Nucleus accumbens (tissue), 56 donors: Measurements from ENCODE around the gene FMN2.
"Not testable (repeated sequence)": the region's sequence is repeated elsewhere in the genome, so short reads cannot be mapped to it uniquely, and the experiment has no call there.

Experiments
- DNase-seq, 56 donors: peaks; one replicate each; lab custom pipeline; 2025; lab: John Stamatoyannopoulos, UW

FMN2 gene

GRCh38 chr1:240134596-240134995 is 42.9 kb downstream of the FMN2 start:
- no peak for DNase-seq

- no peak for DNase-seq
These were observed 44.7 kb downstream of the FMN2 start for GRCh38 chr1:240136402-240136801.

DNA sequence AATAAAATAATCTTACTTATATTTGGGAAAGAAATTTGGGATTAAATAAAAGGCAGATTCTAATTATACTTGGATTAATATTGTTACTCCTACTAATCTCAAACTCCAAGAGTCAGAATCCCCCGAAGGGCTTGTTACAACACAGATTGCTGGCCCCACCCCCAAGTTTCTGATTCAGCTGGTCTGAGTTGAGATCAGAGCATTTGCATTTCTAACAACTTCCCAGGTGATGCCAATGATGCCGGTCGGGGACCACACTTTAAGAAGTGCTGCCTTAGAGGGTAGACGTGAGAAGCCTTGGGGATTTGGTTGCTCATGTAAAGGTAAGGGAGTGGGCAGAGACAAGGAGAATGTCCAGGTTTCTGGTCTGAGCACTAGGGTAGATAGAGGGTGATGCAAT is 47.2 kb downstream of the FMN2 start:
- DNase-seq: no peak

GRCh38 chr1:240139511-240139910 is 47.8 kb downstream of the FMN2 start:
- no peak for DNase-seq

DNA sequence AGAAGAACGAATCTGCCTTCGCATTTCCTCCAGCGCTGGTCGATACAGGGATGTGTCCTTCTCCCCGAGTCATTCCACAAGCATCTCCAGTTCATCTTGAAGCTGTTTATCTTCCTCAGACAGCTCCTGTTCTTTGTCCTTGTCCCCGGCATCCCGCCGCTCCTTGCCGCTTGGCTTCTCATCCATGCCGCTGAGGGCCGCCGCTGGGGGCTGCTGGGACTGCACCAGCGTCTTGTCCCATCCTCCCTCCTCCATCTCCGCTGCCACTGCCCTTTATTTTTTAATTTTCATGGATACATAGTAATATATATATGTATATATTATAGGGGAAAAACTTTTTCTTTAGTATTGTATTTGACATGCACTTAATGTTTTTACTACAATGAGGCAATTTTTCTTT is 53.4 kb downstream of the FMN2 start:
- no peak for DNase-seq

DNA sequence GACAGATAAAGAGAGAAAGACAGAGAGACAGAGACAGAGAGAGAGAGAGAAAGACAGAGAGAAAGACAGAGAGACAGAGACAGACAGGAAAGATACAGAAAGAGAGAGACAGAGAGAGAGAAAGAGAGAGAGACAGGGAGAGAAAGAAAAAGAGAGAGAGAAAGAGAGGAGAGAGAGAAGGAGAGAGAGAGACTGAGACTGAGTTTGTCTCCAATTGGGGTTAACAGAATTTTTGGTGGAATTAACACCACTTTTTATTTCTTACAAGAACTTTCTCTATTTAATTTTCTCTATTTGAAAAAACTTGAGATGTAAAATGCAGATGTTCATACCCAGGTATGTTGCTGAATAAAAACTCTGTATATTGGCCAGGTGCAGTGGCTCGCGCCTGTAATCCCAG is 56.6 kb downstream of the FMN2 start:
- no peak for DNase-seq

DNA sequence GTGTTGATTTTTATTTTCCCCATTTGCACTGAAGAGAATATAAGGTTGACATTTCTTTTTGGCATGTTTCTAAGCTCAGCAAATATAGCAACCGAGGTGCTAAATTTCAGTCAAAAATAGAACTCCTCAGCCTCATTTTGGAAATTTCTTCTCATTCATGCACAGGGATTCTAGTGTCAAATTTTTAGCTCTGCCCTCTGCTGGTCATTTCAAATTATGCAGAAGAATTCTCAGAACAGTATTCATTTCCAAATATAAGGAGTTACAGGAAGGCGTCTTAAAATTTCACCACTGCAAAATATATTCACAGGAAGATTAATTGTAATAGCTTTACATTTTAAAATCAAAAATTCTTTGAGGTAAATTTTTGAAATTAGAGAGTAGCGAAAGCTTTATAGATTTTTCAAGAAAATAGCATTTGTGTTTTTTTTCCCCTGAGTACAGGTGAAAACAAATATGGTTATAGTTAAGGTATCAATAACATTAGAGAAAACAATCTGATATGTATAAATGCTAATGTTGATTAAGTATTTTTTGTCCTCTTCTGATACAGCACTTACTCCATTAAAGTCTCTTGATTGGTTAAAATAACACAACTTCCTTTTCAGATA is 57.9 kb downstream of the FMN2 start:
- DNase-seq: no peak

- DNase-seq: peak in 8 of 56 donors; percentile 4 to 40 (median 10)
These were observed 59.6 kb downstream of the FMN2 start for GRCh38 chr1:240151136-240151735.

- no peak for DNase-seq
These were observed 61.1 kb downstream of the FMN2 start for GRCh38 chr1:240152611-240153297.

DNA sequence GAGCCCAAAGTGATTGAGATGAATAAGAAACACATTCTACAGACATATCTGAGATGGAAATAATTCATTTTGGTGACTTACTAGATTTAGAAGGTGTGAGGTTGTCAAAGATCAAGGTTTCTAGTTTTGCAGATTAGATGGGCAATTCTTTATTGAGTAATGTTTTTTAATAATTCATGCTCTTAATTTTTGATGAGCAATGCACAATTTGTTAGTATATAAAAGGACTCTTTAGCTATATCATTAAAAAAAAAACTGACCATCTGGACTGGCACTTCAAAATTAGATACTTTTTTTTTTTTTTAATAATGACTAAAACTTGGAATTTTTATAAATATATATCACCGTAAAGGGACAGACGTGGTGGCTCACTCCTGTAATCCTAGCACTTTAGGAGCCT is 63.9 kb downstream of the FMN2 start:
- DNase-seq: no peak

DNA sequence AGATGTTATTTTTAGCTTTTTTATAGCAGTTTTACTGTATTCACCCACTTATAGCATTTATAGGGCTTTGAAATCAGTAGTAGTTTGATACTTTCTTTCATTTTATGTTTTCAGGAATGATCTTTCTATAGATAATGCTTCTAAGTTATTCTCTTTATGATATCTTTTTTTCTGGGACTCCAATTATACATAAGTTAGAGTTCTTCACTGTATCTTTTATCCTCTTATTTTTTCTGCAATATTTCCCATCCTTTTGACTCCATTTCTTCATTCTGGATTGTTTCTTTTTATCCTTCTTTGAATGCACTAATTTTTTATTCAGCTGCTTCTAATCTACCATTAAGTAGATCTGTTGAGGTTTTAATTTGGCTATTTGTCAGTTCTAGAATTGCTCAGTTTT is 73.1 kb downstream of the FMN2 start:
- DNase-seq: no peak

DNA sequence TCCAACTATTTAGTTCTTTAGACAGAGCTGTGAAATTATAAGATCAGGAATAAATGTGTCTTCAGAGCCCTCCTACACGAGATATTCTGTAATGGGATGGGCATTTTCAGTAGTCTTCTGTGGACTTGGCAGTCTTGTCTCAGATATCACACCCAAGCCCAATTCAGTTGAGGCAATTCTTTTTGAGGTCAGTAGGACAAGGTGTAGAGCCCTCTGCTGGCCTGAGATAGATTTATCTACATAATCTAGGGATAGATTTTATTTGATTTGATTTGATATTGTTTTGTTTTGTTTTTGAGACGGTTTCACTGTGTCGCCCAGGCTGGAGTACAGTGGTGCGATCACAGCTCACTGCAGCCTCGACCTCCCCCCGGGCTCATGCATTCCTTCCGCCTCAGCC is 77.5 kb downstream of the FMN2 start:
- no peak for DNase-seq

DNA sequence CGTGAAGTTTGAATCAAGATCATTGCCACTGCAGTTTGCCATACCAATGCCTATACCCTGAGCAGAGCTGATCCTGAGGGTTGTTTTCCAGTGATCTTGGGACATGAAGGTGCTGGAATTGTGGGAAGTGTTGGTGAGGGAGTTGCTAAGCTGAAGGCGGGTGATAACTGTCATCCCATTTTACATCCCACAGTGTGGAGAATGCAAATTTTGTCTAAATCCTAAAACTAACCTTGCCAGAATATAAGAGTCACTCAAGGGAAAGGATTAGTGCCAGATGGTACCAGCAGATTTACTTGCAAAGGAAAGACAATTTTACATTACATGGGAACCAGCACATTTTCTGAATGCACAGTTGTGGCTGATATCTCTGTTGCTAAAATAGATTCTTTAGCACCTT is 78.6 kb downstream of the FMN2 start:
- DNase-seq: no peak

DNA sequence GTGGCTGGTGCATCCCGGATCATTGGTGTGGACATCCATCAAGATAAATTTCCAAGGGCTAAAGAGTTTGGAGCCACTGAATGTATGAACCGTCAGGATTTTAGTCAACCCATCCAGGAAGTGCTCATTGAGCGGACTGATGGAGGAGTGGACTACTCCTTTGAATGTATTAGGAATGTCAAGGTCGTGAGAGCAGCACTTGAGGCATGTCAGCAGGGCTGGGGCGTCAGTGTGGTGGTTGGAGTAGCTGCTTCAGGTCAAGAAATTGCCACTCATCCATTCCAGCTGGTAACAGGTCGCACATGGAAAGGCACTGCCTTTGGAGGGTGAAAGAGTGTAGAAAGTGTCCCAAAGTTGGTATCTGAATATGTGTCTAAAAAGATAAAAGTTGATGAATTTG is 79.1 kb downstream of the FMN2 start:
- no peak for DNase-seq

DNA sequence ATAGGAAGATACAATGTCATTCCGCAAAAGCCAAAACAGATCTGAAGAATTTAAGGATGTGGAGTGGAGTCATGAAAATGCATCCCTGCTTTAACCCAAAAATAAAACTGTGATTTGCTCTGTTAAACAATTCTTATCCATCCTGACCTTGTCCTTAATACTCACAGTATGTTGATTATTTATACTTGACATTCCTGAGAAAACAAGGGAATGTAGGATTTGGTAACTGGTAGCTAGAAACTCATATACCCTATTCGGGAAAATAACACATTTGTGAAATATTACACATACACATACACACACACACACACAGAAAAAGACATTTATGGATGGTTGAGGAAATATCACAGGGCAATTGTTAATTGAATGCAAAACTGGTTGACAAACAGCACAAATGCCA is 80.2 kb downstream of the FMN2 start:
- no peak for DNase-seq

DNA sequence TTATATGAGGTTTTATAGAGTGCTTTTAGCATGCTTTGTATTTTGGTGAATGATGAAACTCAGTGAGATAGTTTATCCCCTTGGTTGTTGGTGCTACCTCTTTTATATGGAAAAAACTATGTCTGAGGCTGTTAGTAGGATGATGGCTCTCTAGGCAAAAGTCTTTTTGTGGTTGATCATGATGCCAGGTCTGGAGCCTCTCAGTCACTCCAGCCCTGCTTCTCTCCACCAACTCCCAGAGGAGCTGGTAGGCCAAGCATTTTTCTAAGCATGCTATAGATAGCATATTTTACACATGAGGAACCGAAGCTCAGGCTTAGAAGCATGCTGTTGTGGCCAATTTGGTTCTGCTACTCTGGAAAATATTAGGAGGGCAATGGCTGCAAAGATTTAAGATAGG is 82.2 kb downstream of the FMN2 start:
- DNase-seq: no peak

DNA sequence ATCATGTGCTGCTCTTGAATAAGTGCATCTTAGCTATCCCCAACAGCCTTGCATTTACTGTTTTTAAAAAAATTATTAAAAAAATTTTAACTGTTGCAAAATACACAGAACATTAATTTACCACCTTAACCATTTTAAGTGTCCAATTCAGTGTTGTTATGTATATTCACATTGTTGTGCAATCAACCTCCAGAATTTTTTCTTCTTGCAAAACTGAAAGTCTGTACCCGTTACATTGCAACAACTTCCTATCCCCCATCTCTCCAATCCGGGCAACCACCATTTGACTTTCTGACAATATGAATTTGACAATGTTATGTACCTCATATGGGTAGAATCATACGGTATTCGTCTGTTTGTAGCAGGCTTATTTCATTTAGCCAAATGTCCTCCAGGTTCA is 83.1 kb downstream of the FMN2 start:
- no peak for DNase-seq

GRCh38 chr1:240178366-240178765 is 86.7 kb downstream of the FMN2 start:
- peak in 16 of 56 donors; percentile 1 to 50 (median 22) for DNase-seq

GRCh38 chr1:240184682-240185081 is 93.0 kb downstream of the FMN2 start:
- DNase-seq: not testable (repeated sequence)

GRCh38 chr1:240188139-240188538 is 96.5 kb downstream of the FMN2 start:
- no peak for DNase-seq

- peak in 4 of 56 donors; percentile 1 to 17 (median 8) for DNase-seq
These were observed 97.8 kb downstream of the FMN2 start for GRCh38 chr1:240189386-240189989.
